HEK293 (cell line): Measurements from ENCODE around the gene BORCS6.
A peak's percentile ranks its signal among the peaks of the same experiment; 100 is the strongest.

ENCODE experiments used
- BCL11A ChIP-seq: fragments of 450-650 bp; formaldehyde crosslinking; IDR thresholded peaks from 2 replicates; pipeline ENCODE4 v1.5.1; 2016; ENCODE audit warnings: low read depth, missing biosample characterization, missing genetic modification characterization
- FEZF1 ChIP-seq: fragments of 450-650 bp; formaldehyde crosslinking; IDR thresholded peaks from 2 replicates; pipeline ENCODE4 v1.5.1; 2016; ENCODE audit warnings: missing biosample characterization, missing genetic modification characterization
- REPIN1 ChIP-seq: fragments of 450-650 bp; formaldehyde crosslinking; IDR thresholded peaks from 2 replicates; pipeline ENCODE4 v1.5.1; 2017; ENCODE audit warnings: missing biosample characterization, missing genetic modification characterization, low read depth
- TRIM28 ChIP-seq: IDR thresholded peaks from 2 replicates; pipeline ENCODE4 v1.6.1; 2011; ENCODE audit warnings: low read length, control low read depth, borderline replicate concordance
- ZFP3 ChIP-seq: fragments of 450-650 bp; formaldehyde crosslinking; IDR thresholded peaks from 2 replicates; pipeline ENCODE4 v1.5.1; 2016; ENCODE audit warnings: low read depth, missing biosample characterization, missing genetic modification characterization
- ZNF112 ChIP-seq: fragments of 450-650 bp; formaldehyde crosslinking; IDR thresholded peaks from 2 replicates; pipeline ENCODE4 v1.5.0; 2017; ENCODE audit warnings: missing biosample characterization, missing genetic modification characterization
- ZNF133 ChIP-seq: fragments of 450-650 bp; formaldehyde crosslinking; IDR thresholded peaks from 2 replicates; pipeline ENCODE4 v1.5.1; 2016; ENCODE audit warnings: missing biosample characterization, missing genetic modification characterization
- ZNF146 ChIP-seq: fragments of 450-650 bp; formaldehyde crosslinking; IDR thresholded peaks from 2 replicates; pipeline ENCODE4 v1.5.1; 2016; ENCODE audit warnings: missing biosample characterization, missing genetic modification characterization
- ZNF174 ChIP-seq: fragments of 450-650 bp; formaldehyde crosslinking; IDR thresholded peaks from 2 replicates; pipeline ENCODE4 v1.5.0; 2017; ENCODE audit warnings: missing biosample characterization, mild to moderate bottlenecking, missing genetic modification characterization
- ZNF202 ChIP-seq: fragments of 450-650 bp; formaldehyde crosslinking; IDR thresholded peaks from 2 replicates; pipeline ENCODE4 v1.5.1; 2016; ENCODE audit warnings: missing biosample characterization, missing genetic modification characterization, borderline replicate concordance
- ZNF23 ChIP-seq: fragments of 450-650 bp; formaldehyde crosslinking; IDR thresholded peaks from 2 replicates; pipeline ENCODE4 v1.5.1; 2016; ENCODE audit warnings: missing biosample characterization, missing genetic modification characterization, borderline replicate concordance
- ZNF248 ChIP-seq: fragments of 450-650 bp; formaldehyde crosslinking; IDR thresholded peaks from 2 replicates; pipeline ENCODE4 v1.5.1; 2017; ENCODE audit warnings: missing biosample characterization, missing genetic modification characterization
- ZNF292 ChIP-seq: fragments of 450-650 bp; formaldehyde crosslinking; IDR thresholded peaks from 2 replicates; pipeline ENCODE4 v1.5.1; 2016; ENCODE audit warnings: low read depth, missing biosample characterization, missing genetic modification characterization, borderline replicate concordance
- ZNF654 ChIP-seq: fragments of 450-650 bp; formaldehyde crosslinking; IDR thresholded peaks from 2 replicates; pipeline ENCODE4 v1.5.1; 2016; ENCODE audit warnings: low read depth, missing biosample characterization, missing genetic modification characterization
- ZNF670 ChIP-seq: fragments of 450-650 bp; formaldehyde crosslinking; IDR thresholded peaks from 2 replicates; pipeline ENCODE4 v1.5.1; 2016; ENCODE audit warnings: missing biosample characterization, missing genetic modification characterization, low read depth
- ZNF701 ChIP-seq: fragments of 450-650 bp; formaldehyde crosslinking; IDR thresholded peaks from 2 replicates; pipeline ENCODE4 v1.5.1; 2016; ENCODE audit warnings: missing biosample characterization, missing genetic modification characterization
- ZNF768 ChIP-seq: fragments of 450-650 bp; formaldehyde crosslinking; IDR thresholded peaks from 2 replicates; pipeline ENCODE4 v1.5.1; 2018; ENCODE audit warnings: missing biosample characterization, mild to moderate bottlenecking, missing genetic modification characterization
- ZNF792 ChIP-seq: fragments of 450-650 bp; formaldehyde crosslinking; IDR thresholded peaks from 2 replicates; pipeline ENCODE4 v1.5.1; 2016; ENCODE audit warnings: missing biosample characterization, missing genetic modification characterization
- TF ChIP-seq, protein P1 (sequence below): fragments of 450-650 bp; formaldehyde crosslinking; IDR thresholded peaks from 2 replicates; pipeline ENCODE4 v1.5.1; 2017; ENCODE audit warnings: missing biosample characterization, missing genetic modification characterization
- TF ChIP-seq, protein P2 (sequence below): fragments of 450-650 bp; formaldehyde crosslinking; IDR thresholded peaks from 2 replicates; pipeline ENCODE4 v1.5.1; 2017; ENCODE audit warnings: missing biosample characterization, missing genetic modification characterization
- TF ChIP-seq, protein P3 (sequence below): fragments of 450-650 bp; formaldehyde crosslinking; IDR thresholded peaks from 2 replicates; pipeline ENCODE4 v1.5.1; 2016; ENCODE audit warnings: missing biosample characterization, missing genetic modification characterization
- TF ChIP-seq, protein P4 (sequence below): fragments of 450-650 bp; formaldehyde crosslinking; IDR thresholded peaks from 2 replicates; pipeline ENCODE4 v1.5.1; 2016; ENCODE audit warnings: missing biosample characterization, missing genetic modification characterization, borderline replicate concordance
- TF ChIP-seq, protein P5 (sequence below): fragments of 450-650 bp; formaldehyde crosslinking; IDR thresholded peaks from 2 replicates; pipeline ENCODE4; 2016; ENCODE audit warnings: missing biosample characterization, missing genetic modification characterization
- TF ChIP-seq, protein P6 (sequence below): fragments of 450-650 bp; formaldehyde crosslinking; IDR thresholded peaks from 2 replicates; pipeline ENCODE4 v1.5.1; 2016; ENCODE audit warnings: missing biosample characterization, missing genetic modification characterization
- TF ChIP-seq, protein P7 (sequence below): sonication (generic); formaldehyde crosslinking; IDR thresholded peaks from 2 replicates; pipeline ENCODE4 v1.8.1; 2022; ENCODE audit warnings: mild to moderate bottlenecking, moderate library complexity, missing genetic modification reagents

Gene BORCS6

DNA sequence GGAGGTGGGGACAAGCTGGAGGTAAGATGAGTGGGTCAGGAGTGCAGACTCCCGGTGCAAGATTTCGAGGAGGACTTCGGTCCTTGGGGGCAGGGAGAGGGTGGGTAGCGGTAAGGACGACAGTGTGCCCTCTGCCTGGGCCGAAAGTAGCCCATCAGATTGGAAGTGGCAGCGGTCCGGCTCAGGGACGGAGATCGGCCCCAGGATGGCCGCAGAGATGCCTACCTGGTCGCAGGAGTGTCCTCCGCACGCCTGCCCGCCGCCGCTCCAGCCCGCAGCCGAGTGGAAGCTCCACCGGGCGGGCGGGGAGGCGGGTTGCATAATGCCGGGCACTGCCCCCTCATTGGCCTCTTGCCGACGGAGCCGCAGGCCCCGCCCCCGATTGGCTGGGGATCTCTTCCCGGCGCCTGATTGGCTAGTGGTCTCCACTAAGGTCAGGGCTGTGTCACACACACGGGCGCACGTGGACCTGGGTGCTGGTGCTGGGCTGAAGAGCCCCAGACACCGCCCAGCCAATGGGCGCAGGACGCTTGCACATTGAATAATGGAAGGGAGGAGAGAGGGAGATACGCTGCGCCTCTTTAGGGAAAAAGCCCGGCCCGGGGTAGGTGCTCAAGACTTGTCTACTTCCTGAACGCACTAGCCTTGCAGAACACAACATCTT, 37.7 kb downstream of the BORCS6 start, which contains the start of gene PER1 (continued):
- TF ChIP-seq, protein P1, sequence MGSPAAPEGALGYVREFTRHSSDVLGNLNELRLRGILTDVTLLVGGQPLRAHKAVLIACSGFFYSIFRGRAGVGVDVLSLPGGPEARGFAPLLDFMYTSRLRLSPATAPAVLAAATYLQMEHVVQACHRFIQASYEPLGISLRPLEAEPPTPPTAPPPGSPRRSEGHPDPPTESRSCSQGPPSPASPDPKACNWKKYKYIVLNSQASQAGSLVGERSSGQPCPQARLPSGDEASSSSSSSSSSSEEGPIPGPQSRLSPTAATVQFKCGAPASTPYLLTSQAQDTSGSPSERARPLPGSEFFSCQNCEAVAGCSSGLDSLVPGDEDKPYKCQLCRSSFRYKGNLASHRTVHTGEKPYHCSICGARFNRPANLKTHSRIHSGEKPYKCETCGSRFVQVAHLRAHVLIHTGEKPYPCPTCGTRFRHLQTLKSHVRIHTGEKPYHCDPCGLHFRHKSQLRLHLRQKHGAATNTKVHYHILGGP (tag by site-specific recombination), result no peak
- TF ChIP-seq ZNF292 (no peak), ZNF768 (tag by site-specific recombination) (no peak), ZNF133 (tag by site-specific recombination) (no peak), ZFP3 (tag by site-specific recombination) (no peak), TRIM28 (no peak), ZNF654 (tag by site-specific recombination) (no peak), ZNF174 (tag by site-specific recombination) (no peak), ZNF23 (tag by site-specific recombination) (no peak), ZNF792 (tag by site-specific recombination) (no peak), REPIN1 (tag by site-specific recombination) (no peak), FEZF1 (tag by site-specific recombination) (no peak), ZNF701 (tag by site-specific recombination) (no peak), ZNF202 (tag by site-specific recombination) (no peak), ZNF670 (no peak), ZNF146 (no peak), BCL11A (tag by site-specific recombination) (peak; percentile 72), ZNF248 (tag by site-specific recombination) (no peak), ZNF112 (tag by site-specific recombination) (no peak)
- TF ChIP-seq, protein P2, sequence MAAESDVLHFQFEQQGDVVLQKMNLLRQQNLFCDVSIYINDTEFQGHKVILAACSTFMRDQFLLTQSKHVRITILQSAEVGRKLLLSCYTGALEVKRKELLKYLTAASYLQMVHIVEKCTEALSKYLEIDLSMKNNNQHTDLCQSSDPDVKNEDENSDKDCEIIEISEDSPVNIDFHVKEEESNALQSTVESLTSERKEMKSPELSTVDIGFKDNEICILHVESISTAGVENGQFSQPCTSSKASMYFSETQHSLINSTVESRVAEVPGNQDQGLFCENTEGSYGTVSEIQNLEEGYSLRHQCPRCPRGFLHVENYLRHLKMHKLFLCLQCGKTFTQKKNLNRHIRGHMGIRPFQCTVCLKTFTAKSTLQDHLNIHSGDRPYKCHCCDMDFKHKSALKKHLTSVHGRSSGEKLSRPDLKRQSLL (tag by site-specific recombination), result no peak
- TF ChIP-seq, protein P3, sequence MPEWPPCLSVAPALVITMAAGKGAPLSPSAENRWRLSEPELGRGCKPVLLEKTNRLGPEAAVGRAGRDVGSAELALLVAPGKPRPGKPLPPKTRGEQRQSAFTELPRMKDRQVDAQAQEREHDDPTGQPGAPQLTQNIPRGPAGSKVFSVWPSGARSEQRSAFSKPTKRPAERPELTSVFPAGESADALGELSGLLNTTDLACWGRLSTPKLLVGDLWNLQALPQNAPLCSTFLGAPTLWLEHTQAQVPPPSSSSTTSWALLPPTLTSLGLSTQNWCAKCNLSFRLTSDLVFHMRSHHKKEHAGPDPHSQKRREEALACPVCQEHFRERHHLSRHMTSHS, result no peak
- TF ChIP-seq, protein P4, sequence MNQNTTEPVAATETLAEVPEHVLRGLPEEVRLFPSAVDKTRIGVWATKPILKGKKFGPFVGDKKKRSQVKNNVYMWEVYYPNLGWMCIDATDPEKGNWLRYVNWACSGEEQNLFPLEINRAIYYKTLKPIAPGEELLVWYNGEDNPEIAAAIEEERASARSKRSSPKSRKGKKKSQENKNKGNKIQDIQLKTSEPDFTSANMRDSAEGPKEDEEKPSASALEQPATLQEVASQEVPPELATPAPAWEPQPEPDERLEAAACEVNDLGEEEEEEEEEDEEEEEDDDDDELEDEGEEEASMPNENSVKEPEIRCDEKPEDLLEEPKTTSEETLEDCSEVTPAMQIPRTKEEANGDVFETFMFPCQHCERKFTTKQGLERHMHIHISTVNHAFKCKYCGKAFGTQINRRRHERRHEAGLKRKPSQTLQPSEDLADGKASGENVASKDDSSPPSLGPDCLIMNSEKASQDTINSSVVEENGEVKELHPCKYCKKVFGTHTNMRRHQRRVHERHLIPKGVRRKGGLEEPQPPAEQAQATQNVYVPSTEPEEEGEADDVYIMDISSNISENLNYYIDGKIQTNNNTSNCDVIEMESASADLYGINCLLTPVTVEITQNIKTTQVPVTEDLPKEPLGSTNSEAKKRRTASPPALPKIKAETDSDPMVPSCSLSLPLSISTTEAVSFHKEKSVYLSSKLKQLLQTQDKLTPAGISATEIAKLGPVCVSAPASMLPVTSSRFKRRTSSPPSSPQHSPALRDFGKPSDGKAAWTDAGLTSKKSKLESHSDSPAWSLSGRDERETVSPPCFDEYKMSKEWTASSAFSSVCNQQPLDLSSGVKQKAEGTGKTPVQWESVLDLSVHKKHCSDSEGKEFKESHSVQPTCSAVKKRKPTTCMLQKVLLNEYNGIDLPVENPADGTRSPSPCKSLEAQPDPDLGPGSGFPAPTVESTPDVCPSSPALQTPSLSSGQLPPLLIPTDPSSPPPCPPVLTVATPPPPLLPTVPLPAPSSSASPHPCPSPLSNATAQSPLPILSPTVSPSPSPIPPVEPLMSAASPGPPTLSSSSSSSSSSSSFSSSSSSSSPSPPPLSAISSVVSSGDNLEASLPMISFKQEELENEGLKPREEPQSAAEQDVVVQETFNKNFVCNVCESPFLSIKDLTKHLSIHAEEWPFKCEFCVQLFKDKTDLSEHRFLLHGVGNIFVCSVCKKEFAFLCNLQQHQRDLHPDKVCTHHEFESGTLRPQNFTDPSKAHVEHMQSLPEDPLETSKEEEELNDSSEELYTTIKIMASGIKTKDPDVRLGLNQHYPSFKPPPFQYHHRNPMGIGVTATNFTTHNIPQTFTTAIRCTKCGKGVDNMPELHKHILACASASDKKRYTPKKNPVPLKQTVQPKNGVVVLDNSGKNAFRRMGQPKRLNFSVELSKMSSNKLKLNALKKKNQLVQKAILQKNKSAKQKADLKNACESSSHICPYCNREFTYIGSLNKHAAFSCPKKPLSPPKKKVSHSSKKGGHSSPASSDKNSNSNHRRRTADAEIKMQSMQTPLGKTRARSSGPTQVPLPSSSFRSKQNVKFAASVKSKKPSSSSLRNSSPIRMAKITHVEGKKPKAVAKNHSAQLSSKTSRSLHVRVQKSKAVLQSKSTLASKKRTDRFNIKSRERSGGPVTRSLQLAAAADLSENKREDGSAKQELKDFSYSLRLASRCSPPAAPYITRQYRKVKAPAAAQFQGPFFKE (tag by site-specific recombination), result no peak
- TF ChIP-seq, protein P5, sequence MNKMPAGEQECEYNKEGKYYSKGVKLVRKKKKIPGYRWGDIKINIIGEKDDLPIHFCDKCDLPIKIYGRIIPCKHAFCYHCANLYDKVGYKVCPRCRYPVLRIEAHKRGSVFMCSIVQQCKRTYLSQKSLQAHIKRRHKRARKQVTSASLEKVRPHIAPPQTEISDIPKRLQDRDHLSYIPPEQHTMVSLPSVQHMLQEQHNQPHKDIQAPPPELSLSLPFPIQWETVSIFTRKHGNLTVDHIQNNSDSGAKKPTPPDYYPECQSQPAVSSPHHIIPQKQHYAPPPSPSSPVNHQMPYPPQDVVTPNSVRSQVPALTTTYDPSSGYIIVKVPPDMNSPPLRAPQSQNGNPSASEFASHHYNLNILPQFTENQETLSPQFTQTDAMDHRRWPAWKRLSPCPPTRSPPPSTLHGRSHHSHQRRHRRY, result no peak
- TF ChIP-seq, protein P6, sequence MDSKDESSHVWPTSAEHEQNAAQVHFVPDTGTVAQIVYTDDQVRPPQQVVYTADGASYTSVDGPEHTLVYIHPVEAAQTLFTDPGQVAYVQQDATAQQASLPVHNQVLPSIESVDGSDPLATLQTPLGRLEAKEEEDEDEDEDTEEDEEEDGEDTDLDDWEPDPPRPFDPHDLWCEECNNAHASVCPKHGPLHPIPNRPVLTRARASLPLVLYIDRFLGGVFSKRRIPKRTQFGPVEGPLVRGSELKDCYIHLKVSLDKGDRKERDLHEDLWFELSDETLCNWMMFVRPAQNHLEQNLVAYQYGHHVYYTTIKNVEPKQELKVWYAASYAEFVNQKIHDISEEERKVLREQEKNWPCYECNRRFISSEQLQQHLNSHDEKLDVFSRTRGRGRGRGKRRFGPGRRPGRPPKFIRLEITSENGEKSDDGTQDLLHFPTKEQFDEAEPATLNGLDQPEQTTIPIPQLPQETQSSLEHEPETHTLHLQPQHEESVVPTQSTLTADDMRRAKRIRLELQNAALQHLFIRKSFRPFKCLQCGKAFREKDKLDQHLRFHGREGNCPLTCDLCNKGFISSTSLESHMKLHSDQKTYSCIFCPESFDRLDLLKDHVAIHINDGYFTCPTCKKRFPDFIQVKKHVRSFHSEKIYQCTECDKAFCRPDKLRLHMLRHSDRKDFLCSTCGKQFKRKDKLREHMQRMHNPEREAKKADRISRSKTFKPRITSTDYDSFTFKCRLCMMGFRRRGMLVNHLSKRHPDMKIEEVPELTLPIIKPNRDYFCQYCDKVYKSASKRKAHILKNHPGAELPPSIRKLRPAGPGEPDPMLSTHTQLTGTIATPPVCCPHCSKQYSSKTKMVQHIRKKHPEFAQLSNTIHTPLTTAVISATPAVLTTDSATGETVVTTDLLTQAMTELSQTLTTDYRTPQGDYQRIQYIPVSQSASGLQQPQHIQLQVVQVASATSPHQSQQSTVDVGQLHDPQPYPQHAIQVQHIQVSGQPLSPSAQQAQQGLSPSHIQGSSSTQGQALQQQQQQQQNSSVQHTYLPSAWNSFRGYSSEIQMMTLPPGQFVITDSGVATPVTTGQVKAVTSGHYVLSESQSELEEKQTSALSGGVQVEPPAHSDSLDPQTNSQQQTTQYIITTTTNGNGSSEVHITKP, result peak; percentile 85
- TF ChIP-seq, protein P7, sequence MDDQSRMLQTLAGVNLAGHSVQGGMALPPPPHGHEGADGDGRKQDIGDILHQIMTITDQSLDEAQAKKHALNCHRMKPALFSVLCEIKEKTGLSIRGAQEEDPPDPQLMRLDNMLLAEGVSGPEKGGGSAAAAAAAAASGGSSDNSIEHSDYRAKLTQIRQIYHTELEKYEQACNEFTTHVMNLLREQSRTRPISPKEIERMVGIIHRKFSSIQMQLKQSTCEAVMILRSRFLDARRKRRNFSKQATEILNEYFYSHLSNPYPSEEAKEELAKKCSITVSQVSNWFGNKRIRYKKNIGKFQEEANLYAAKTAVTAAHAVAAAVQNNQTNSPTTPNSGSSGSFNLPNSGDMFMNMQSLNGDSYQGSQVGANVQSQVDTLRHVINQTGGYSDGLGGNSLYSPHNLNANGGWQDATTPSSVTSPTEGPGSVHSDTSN (CRISPR knock-in tag), result no peak
